DOHH2 (cell line): ENCODE results near the gene MICAL3.

Source experiments
- EZH2phosphoT487 ChIP-seq: fragments of 200-600 bp; sonication (generic); IDR thresholded peaks from 2 replicates; pipeline ENCODE4 v1.6.1; 2017; ENCODE audit warnings: borderline replicate concordance, mild to moderate bottlenecking, antibody characterized with exemption, low read length, moderate library complexity, mixed read lengths
- TF ChIP-seq, protein P1 (sequence below): fragments of 200-600 bp; sonication (generic); IDR thresholded peaks from one replicate; pipeline ENCODE4 v1.5.1; 2014; ENCODE audit warnings: antibody characterized with exemption, mild to moderate bottlenecking, low read depth, low read length; ENCODE audit not compliant: poor library complexity, severe bottlenecking

DNA sequence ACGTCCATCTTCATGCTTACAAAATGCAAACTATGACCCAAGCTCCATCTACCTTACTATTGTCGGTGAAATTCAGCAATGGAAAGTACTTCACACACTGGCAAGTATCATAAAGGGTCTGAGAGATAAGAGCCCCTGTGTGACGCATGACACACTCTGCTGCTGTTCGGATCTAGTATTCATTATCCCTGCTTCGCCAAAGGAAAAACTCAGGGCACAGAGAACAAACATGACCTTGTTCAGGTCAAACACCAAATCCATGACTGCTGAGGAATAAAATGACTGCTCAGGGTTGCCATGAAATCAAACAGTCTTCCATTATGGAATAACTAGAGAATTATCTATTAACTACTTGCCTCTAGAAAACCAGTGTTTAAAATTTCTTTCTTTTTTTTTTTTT is 73.0 kb downstream of the MICAL3 start:
- TF ChIP-seq, protein P1, sequence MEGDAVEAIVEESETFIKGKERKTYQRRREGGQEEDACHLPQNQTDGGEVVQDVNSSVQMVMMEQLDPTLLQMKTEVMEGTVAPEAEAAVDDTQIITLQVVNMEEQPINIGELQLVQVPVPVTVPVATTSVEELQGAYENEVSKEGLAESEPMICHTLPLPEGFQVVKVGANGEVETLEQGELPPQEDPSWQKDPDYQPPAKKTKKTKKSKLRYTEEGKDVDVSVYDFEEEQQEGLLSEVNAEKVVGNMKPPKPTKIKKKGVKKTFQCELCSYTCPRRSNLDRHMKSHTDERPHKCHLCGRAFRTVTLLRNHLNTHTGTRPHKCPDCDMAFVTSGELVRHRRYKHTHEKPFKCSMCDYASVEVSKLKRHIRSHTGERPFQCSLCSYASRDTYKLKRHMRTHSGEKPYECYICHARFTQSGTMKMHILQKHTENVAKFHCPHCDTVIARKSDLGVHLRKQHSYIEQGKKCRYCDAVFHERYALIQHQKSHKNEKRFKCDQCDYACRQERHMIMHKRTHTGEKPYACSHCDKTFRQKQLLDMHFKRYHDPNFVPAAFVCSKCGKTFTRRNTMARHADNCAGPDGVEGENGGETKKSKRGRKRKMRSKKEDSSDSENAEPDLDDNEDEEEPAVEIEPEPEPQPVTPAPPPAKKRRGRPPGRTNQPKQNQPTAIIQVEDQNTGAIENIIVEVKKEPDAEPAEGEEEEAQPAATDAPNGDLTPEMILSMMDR = no peak
- no peak for TF ChIP-seq EZH2phosphoT487
